Endothelial cell of hepatic sinusoid (primary cell): Measurements from ENCODE around the gene C5orf47.

Experiments
- in situ Hi-C: cut with HindIII; loops from 2 replicates; pipeline ENCODE4 v1.10.0; 2017; ENCODE audit warnings: low sequenced_read_pairs

C5orf47 gene

GRCh38 chr5:174022384-174023095, 33.6 kb downstream of the C5orf47 start:
- in situ Hi-C loops, result no loop called here

GRCh38 chr5:174030286-174030685, 41.3 kb downstream of the C5orf47 start:
- in situ Hi-C loops, result no loop called here

- in situ Hi-C loops, result no loop called here
These were observed 55.7 kb downstream of the C5orf47 start for GRCh38 chr5:174044466-174045254.

- in situ Hi-C loops, result no loop called here
These were observed 56.6 kb downstream of the C5orf47 start, which contains the start of gene NSG2 for GRCh38 chr5:174045470-174046025. Gene NSG2, plus strand, starts transcription at chr5:174045706. Its CDS starts 1,050 bp downstream, at chr5:174046756.

GRCh38 chr5:174046558-174046957, 57.6 kb downstream of the C5orf47 start:
- in situ Hi-C loops, result no loop called here

- in situ Hi-C loops, result no loop called here
These were observed 58.6 kb downstream of the C5orf47 start for GRCh38 chr5:174047472-174048099.

- in situ Hi-C loops, result no loop called here
These were observed 63.7 kb downstream of the C5orf47 start for GRCh38 chr5:174052636-174053035.

- in situ Hi-C loops, result no loop called here
These were observed 64.9 kb downstream of the C5orf47 start for GRCh38 chr5:174053905-174054304.
